NCI-H510A treated with DMSO at 0.1 percent for 48 hours (cell line): ENCODE results near the gene CPS1.

Source experiments
- DNase-seq: peaks from one replicate; lab custom pipeline; 2025; lab: John Stamatoyannopoulos, UW

Gene CPS1

GRCh38 chr2:210546424-210547208 lies 9.8 kb upstream of the CPS1 start:
- DNase-seq = no peak

GRCh38 chr2:210548031-210548430 lies 8.4 kb upstream of the CPS1 start:
- no peak for DNase-seq

GRCh38 chr2:210548878-210549384 lies 7.5 kb upstream of the CPS1 start:
- DNase-seq = no peak

DNA sequence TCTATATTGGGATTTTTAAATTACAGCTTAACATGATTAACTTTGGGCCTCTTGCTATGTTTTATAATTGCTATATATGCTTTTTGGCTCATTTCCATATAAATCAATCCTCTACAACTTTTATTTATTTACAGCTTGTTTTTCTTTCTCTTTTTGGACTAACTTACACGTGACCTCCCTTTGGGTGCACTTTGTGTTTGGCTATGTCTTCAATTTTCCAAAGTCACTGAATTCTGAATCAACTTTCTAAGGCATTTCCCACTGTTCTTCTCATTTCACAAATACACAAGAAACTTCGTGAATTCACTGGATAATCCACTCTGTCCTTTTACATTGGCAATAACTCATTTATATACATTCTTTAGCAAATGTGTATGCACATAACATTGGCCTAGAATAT lies 5.4 kb upstream of the CPS1 start:
- DNase-seq = no peak

DNA sequence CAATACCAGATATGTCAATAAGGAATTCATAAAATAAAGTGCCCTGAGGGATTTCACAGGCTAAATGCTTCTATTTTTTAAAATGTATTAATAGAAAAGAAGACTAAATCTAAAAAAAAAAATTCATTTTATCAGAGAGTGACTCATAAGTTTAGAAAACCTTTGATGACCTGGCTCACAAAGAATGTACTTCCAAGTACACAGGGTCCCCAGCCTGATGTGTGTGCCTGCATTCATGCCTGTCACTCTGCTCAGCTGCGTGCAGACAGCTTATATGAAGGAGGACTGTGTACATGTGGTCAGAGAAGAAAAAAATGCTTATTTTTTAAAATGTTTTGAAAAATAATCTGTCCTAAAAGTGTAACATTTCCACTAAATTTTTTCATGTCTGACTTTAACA lies 3.0 kb upstream of the CPS1 start:
- DNase-seq = no peak

DNA sequence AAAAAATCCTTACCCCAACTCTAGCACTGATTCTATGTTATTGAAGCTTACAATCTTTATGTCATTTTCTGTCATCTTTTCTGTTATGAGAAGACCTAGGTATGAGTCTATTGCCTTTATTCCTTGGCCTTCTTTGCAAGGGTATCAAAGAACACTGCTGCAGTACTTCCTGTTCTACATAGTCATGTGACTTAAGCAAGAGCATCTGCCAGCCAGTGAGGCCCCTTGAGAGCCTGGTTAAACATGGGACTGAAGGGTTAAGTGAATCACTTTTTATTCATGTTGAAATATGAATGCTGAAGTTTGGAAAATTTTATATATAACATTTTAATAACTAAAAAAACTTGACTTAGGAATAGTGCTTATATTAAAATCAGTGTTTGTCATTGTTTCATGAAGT lies 844 bp upstream of the CPS1 start:
- no peak for DNase-seq

GRCh38 chr2:210557721-210558120 lies 1.3 kb downstream of the CPS1 start:
- no peak for DNase-seq

DNA sequence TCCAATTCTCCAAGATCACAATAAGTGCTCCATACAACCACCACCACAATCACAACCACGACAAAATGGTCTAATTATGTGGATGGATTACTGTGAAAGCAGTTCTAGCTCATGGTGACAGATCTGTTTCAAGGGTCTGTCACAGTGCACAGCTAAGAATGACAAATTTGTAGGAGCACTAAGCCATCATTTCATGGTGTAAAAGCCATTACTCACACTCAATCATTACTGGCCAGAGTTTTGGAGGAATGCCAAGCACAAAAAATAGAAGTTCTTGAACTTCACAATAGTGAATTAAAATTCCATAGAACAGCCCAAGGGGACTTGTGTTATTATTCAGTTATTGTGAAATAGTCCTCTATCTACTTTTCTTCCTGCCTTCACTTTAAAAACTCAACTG lies 2.3 kb downstream of the CPS1 start:
- DNase-seq = no peak

DNA sequence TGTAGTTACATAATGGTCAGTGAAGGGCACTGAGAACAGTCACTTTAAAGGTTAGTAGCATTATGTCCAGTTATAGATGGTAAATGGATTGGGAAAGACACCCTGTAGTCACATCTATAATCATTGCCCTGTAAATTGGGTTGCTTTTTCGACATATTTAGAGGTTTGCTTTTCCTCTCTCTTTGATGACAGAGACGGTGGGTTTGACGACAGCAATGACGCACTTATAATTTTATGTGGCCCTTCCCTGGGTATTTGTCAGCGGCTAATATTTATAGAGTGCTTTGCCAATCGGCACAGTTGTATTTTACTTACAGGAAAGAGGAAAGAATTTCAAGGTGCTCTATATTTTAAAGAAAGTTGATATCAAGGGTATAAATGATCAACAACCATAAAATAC lies 2.8 kb downstream of the CPS1 start:
- no peak for DNase-seq

DNA sequence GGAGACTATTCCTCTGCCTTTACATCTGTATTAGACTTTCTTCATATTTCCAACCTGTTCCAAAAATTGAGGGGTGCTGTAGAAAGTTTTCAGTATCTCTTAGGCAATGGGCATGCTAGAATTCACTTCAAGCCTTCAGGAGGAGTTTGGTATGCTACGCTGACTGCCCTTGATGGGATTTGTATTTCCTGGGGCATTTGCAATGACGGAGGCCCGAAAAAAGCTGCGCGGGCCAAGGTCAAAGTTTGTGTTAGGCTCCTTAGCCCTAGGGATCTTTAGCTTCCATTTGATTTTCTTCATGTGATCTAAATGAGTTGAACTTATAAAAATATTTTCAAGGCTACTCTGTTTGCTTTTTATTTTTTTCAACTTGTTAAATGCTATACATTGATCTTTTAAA lies 5.1 kb downstream of the CPS1 start:
- DNase-seq = no peak

DNA sequence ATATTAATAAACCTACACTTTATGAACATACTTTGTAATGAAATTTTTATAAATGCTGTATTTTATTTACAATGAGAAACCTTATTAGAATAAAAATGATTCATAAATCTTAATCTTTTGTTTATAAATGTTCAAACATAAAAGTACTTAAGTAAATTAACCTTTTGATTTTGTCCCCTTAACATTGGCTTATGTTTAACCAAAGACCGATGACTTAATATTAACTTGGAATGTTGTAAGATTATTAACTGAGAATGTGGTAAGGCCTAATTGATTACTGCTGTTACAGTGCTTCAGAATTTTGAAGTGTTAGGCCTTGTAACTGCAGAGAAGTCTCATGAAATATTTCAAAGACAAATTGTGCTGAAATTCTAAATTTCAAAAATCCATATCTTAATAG lies 5.7 kb downstream of the CPS1 start:
- no peak for DNase-seq

DNA sequence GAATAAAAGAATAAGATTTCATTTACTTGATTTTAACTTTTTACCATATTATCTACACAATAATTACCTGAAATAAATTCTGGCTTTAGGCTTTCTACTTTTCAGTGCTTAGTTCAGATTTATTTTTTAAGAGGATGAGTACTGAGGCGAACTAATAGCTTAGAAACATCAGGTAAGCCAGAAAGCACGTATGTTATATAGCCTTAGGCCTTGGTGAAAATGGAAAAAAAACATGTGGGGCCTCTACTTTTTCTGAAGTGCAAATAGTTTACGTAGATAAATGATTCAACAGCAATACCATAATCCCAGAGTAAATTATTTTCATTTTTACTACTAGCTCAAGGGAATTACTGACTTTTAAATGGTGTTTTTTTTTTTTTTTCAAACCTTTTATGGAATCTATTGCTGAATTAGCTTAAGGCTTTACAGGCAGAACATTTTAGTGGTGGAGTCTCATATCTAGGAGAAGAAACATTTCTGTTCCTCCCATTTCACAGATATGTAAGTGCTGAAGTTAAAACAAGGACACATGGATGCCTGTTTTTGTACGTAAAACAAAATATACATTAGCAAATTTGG lies 6.2 kb downstream of the CPS1 start:
- no peak for DNase-seq

GRCh38 chr2:210567279-210567678 lies 10.9 kb downstream of the CPS1 start:
- no peak for DNase-seq

- no peak for DNase-seq
These were observed 11.7 kb downstream of the CPS1 start for GRCh38 chr2:210568108-210568507.

DNA sequence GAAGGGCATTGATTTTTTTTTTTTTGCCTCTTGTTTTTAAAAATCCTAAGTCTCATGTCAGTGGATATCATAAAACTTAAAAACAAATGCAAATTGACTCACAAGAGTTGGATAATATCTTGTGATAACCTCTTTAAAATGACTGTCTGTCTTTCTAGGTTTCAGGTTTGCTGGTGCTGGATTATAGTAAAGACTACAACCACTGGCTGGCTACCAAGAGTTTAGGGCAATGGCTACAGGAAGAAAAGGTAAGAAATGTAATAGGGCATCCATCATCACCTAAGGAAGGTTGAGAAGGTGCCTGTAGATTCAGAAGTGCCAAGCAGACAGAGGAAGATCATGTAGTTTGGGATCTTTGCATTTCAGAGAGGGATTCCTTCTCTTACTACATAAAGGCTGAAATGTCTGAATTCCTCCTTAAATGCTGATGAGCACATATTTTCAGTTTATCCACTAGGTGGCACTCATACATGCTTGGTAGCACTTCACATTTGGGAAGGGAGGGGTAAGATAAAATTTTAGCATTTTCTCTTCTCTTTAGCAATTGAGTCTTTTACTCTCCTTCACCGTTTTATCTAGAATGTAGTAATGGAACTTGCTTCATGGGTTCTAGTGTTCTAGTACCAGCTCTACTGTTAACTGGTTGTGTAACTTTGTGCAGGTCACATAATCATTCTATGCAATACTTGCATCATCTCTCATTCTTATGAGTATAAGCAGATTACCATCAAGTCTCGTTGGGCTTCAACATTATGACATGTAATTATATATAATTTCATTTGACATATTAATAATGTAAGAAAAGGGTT lies 21.1 kb downstream of the CPS1 start:
- DNase-seq = peak; percentile 33

- DNase-seq = no peak
These were observed 28.4 kb downstream of the CPS1 start for GRCh38 chr2:210584834-210585233.

- DNase-seq = no peak
These were observed 30.0 kb downstream of the CPS1 start for GRCh38 chr2:210586381-210586780.

- DNase-seq = no peak
These were observed 35.3 kb downstream of the CPS1 start for GRCh38 chr2:210591663-210592062.

- no peak for DNase-seq
These were observed 36.3 kb downstream of the CPS1 start for GRCh38 chr2:210592726-210593125.

DNA sequence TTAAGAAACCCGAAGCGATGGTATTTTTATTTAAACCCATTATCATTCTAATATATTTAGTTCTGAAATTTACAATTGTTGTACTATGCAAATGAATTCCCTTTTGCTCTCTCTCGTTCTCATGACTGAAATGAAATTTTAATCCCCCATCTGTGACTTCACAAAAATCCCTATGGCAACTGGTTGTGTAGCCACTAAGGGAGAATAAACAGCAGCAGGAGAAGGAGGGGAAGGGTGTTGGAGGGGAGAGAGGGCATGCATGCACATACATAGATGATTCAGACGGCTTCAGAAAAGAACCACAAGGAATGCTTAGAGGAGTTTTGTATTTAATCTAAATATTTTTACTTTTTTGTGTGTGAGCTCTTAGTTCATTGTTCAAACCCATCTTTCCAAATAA lies 36.8 kb downstream of the CPS1 start:
- DNase-seq = no peak

GRCh38 chr2:210598219-210598618 lies 41.8 kb downstream of the CPS1 start:
- no peak for DNase-seq

- DNase-seq = no peak
These were observed 43.1 kb downstream of the CPS1 start for GRCh38 chr2:210599476-210599875.

- no peak for DNase-seq
These were observed 48.3 kb downstream of the CPS1 start for GRCh38 chr2:210604666-210605065.
